T47D (cell line): ENCODE measurements around the gene REC114.

Experiments
- DNase-seq, 2 experiments: peaks; one replicate each; pipeline versions ENCODE4 v3.0.0 to v3.0.0-alpha.2; 2011 to 2012; ENCODE audit warnings: low read depth in 1 of 2, low spot score in 1 of 2
- JUND ChIP-seq: IDR thresholded peaks from 2 replicates; pipeline ENCODE4 v1.6.1; 2012; ENCODE audit warnings: low read depth
- in situ Hi-C: cut with HindIII; loops from 2 replicates; pipeline ENCODE4 v1.10.0; 2016; ENCODE audit warnings: low sequenced_read_pairs, low pct_unique_long_range_greater_than_20kb

Gene REC114

DNA sequence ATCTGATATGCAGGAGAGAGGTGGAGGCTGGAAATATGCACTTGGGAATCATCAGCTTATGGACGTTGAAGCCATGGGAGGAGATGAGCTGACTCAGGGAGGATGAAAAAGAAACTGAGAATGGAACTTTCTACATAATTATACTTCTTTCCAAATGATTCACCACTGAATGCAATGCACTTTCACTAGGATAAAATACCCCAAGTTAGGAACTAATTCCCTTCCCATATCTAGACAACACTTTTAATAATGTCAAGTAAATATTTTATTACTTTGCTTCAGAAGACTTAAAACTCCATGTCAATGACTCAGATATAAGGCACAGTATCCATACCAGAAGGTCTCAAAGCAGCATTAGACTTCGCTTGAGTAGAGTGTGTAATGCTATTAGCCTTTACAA lies 166.0 kb downstream of the REC114 start:
- DNase-seq = no peak
- in situ Hi-C loops = no loop called here
- TF ChIP-seq JUND = no peak
